Vagina (tissue), 2 donors: ENCODE measurements around the gene SPSB3. TPM values are rescaled to one million over a fixed set of nuclear protein-coding genes. Genes with fewer than 3 reads are reported as not detected.

Source experiments
- DNase-seq, 2 donors: peaks; one replicate each; pipeline ENCODE4 v3.0.0-alpha.2; 2017; ENCODE audit errors: extremely low spot score in 2 of 2
- H3K27ac ChIP-seq: fragments of 200-600 bp; sonication (generic); one replicate; pipeline ENCODE4 v1.5.1; 2019
- H3K27me3 ChIP-seq: fragments of 200-600 bp; sonication (generic); one replicate; pipeline ENCODE4 v1.5.1; 2019
- H3K36me3 ChIP-seq, 2 donors: fragments of 200-600 bp; sonication (generic); one replicate each; pipeline ENCODE4 v1.5.1; 2017 to 2019
- H3K4me1 ChIP-seq: fragments of 200-600 bp; sonication (generic); one replicate; pipeline ENCODE4 v1.5.1; 2019
- H3K4me3 ChIP-seq, 2 donors: fragments of 200-600 bp; sonication (generic); 1 replicate in 1 of 2; 2 replicates in 1 of 2; pipeline ENCODE4 v1.5.1; 2016 to 2019
- H3K9me3 ChIP-seq: fragments of 200-600 bp; sonication (generic); one replicate; pipeline ENCODE4 v1.5.1; 2019
- CTCF ChIP-seq, 3 experiments: fragments of 450-650 bp in 2 of 3; fragments of 200-600 bp in 1 of 3; sonication (generic) in 1 of 3; IDR thresholded peaks; one replicate each; pipeline ENCODE4 v1.5.1; 2017 to 2019; ENCODE audit warnings: antibody characterized with exemption in 3 of 3, mild to moderate bottlenecking in 2 of 3, moderate library complexity in 2 of 3
- POLR2A ChIP-seq, 2 donors: fragments of 450-650 bp; IDR thresholded peaks; one replicate each; pipeline ENCODE4 v1.6.1; 2017; ENCODE audit warnings: antibody characterized with exemption in 2 of 2, mild to moderate bottlenecking in 2 of 2, moderate library complexity in 2 of 2
- POLR2AphosphoS5 ChIP-seq, 2 donors: sonication (generic); formaldehyde crosslinking; IDR thresholded peaks; one replicate each; pipeline ENCODE4 v1.9.0; 2017; ENCODE audit warnings: antibody characterized with exemption in 2 of 2, mild to moderate bottlenecking in 2 of 2, low read depth in 1 of 2; ENCODE audit not compliant: insufficient read depth in 1 of 2
- intact Hi-C: fragments of 100-400 bp; cut with DNase I; formaldehyde crosslinking; loops from one replicate; pipeline ENCODE4 v1.15.1; 2023
- total RNA-seq: library from RNA; depleted of rRNA; stranded (reverse); fragments of >200 nt; gene quantifications from one replicate; pipeline ENCODE4 v1.2.3, GENCODE V29; 2016

Gene SPSB3
- total RNA-seq, 1 donor from 2014 or later = 75.9 TPM

- no peaks in the 10 kb centered on the region for H3K27me3 ChIP-seq
- DNase-seq = no peak
- peaks cover 54% of the 10 kb centered on the region for H3K4me1 ChIP-seq
- no peak overlapping the region for H3K27ac ChIP-seq
- peaks cover 0 to 38% of the 10 kb centered on the region in 2 donors for H3K36me3 ChIP-seq
- no peak overlapping the region for H3K4me3 ChIP-seq
- no peaks in the 10 kb centered on the region for H3K9me3 ChIP-seq
- no peak for TF ChIP-seq POLR2A (IDR thresholded peaks at IDR 0.05)
- intact Hi-C loops = no loop called here
Measured at GRCh38 chr16:1775846-1776671, 6.3 kb downstream of the SPSB3 start.

GRCh38 chr16:1775006-1775845, 7.1 kb downstream of the SPSB3 start:
- no peak for DNase-seq
- Histone ChIP-seq H3K9me3 (no peaks in the 10 kb centered on the region), H3K27ac (no peak overlapping the region), H3K4me1 (peaks cover 53% of the 10 kb centered on the region), H3K36me3 (peaks cover 0 to 36% of the 10 kb centered on the region in 2 donors), H3K4me3 (no peak overlapping the region), H3K27me3 (no peaks in the 10 kb centered on the region)
- TF ChIP-seq POLR2AphosphoS5 (IDR thresholded peaks at IDR 0.05; ENCODE audit: insufficient read depth in 1 of 2, low read depth in 1 of 2) = no peak
- TF ChIP-seq POLR2A (IDR thresholded peaks at IDR 0.05) = no peak
- TF ChIP-seq CTCF (IDR thresholded peaks at IDR 0.05) = no peak
- intact Hi-C loops = no loop called here

GRCh38 chr16:1774448-1774780, 8.0 kb downstream of the SPSB3 start:
- no peaks in the 10 kb centered on the region for H3K27me3 ChIP-seq
- TF ChIP-seq POLR2AphosphoS5 (IDR thresholded peaks at IDR 0.05; ENCODE audit: insufficient read depth in 1 of 2, low read depth in 1 of 2) = no peak
- TF ChIP-seq POLR2A (IDR thresholded peaks at IDR 0.05) = no peak
- no peak for TF ChIP-seq CTCF (IDR thresholded peaks at IDR 0.05)
- intact Hi-C loops = loop anchor here (5.0 kb wide), 1 partner anchor 67 kb away; the partner anchor contains the start of gene MAPK8IP3
- peaks cover 51% of the 10 kb centered on the region for H3K4me1 ChIP-seq
- no peaks in the 10 kb centered on the region for H3K9me3 ChIP-seq
- H3K36me3 ChIP-seq = peaks cover 0 to 30% of the 10 kb centered on the region in 2 donors
- H3K27ac ChIP-seq = no peak overlapping the region
- H3K4me3 ChIP-seq = peak overlapping the region; percentile 82
- no peak for DNase-seq

- no peak for TF ChIP-seq POLR2AphosphoS5 (IDR thresholded peaks at IDR 0.05; ENCODE audit: insufficient read depth in 1 of 2, low read depth in 1 of 2)
- no peak for TF ChIP-seq POLR2A (IDR thresholded peaks at IDR 0.05)
- TF ChIP-seq CTCF (IDR thresholded peaks at IDR 0.05) = no peak
- H3K27ac ChIP-seq = peak overlapping the region; percentile 90
- DNase-seq = no peak
- H3K27me3 ChIP-seq = no peaks in the 10 kb centered on the region
- peaks cover 45% of the 10 kb centered on the region for H3K4me1 ChIP-seq
- peak overlapping the region; percentile 82 for H3K4me3 ChIP-seq
- no peaks in the 10 kb centered on the region for H3K9me3 ChIP-seq
- intact Hi-C loops = loop anchor here (5.0 kb wide), 1 partner anchor 67 kb away; the partner anchor contains the start of gene MAPK8IP3
- peaks cover 0 to 25% of the 10 kb centered on the region in 2 donors for H3K36me3 ChIP-seq
Measured at GRCh38 chr16:1773703-1774447, 8.5 kb downstream of the SPSB3 start.
